Central memory CD4-positive, alpha-beta T cell (primary cell): Measurements from ENCODE around the gene PIEZO1.

Experiments
- DNase-seq: peaks from one replicate; pipeline ENCODE4 v3.0.0; 2022

Gene PIEZO1

GRCh38 chr16:88815901-88816589, 31.0 kb upstream of the PIEZO1 start:
- peak; percentile 34 for DNase-seq

- no peak for DNase-seq
These were observed 30.2 kb upstream of the PIEZO1 start for GRCh38 chr16:88815227-88815626.

GRCh38 chr16:88814144-88814502, 29.1 kb upstream of the PIEZO1 start:
- DNase-seq, result no peak

GRCh38 chr16:88813269-88814143, 28.5 kb upstream of the PIEZO1 start:
- DNase-seq, result no peak

- no peak for DNase-seq
These were observed 27.7 kb upstream of the PIEZO1 start for GRCh38 chr16:88812513-88813268.

- DNase-seq, result peak; percentile 96
These were observed 26.9 kb upstream of the PIEZO1 start, which contains the start of gene APRT for GRCh38 chr16:88811769-88812512. Gene APRT (minus strand): TSS chr16:88811928. CDS start chr16:88811899, 29 bp downstream.

- peak; percentile 57 for DNase-seq
These were observed 26.1 kb upstream of the PIEZO1 start for GRCh38 chr16:88810912-88811768.

GRCh38 chr16:88810166-88810911, 25.3 kb upstream of the PIEZO1 start:
- DNase-seq, result no peak

- no peak for DNase-seq
These were observed 24.7 kb upstream of the PIEZO1 start for GRCh38 chr16:88809676-88810165.

GRCh38 chr16:88809068-88809675, 24.2 kb upstream of the PIEZO1 start:
- no peak for DNase-seq

GRCh38 chr16:88807626-88808453, 22.8 kb upstream of the PIEZO1 start:
- no peak for DNase-seq

GRCh38 chr16:88807142-88807625, 22.2 kb upstream of the PIEZO1 start:
- no peak for DNase-seq

- DNase-seq, result no peak
These were observed 21.6 kb upstream of the PIEZO1 start for GRCh38 chr16:88806491-88807111.

- DNase-seq, result no peak
These were observed 20.9 kb upstream of the PIEZO1 start for GRCh38 chr16:88805887-88806393.

GRCh38 chr16:88805340-88805715, 20.3 kb upstream of the PIEZO1 start:
- no peak for DNase-seq

- DNase-seq, result no peak
These were observed 19.7 kb upstream of the PIEZO1 start for GRCh38 chr16:88804552-88805339.

GRCh38 chr16:88804173-88804551, 19.1 kb upstream of the PIEZO1 start:
- DNase-seq, result no peak
